Liver (tissue), 9 donors: ENCODE results near the gene RPS27A. TPM values are rescaled to one million over a fixed set of nuclear protein-coding genes. Genes with fewer than 3 reads are reported as not detected.

Experiments
- DNase-seq: peaks from one replicate; pipeline ENCODE4 v3.0.0-alpha.2; 2017; ENCODE audit warnings: low spot score
- H3K27ac ChIP-seq, 2 donors: one replicate each; pipeline ENCODE4 v1.7.0; 2013; ENCODE audit warnings: inconsistent platforms in 2 of 2, low read length in 2 of 2, control low read depth in 1 of 2, low read depth in 1 of 2, mild to moderate bottlenecking in 1 of 2
- H3K27me3 ChIP-seq, 4 donors: one replicate each; pipeline versions ENCODE4 v1.6.1 to v1.7.0; 2013; ENCODE audit warnings: low read length in 3 of 4, inconsistent platforms in 1 of 4, mild to moderate bottlenecking in 1 of 4, moderate library complexity in 1 of 4; ENCODE audit not compliant: control insufficient read depth in 4 of 4, insufficient read depth in 4 of 4
- H3K36me3 ChIP-seq, 4 donors: one replicate each; pipeline versions ENCODE4 v1.6.1 to v1.7.0; 2013; ENCODE audit warnings: low read length in 3 of 4, mild to moderate bottlenecking in 3 of 4, low read depth in 1 of 4, moderate library complexity in 1 of 4; ENCODE audit not compliant: control insufficient read depth in 4 of 4, insufficient read depth in 3 of 4
- H3K4me1 ChIP-seq, 4 donors: one replicate each; pipeline versions ENCODE4 v1.6.1 to v1.7.0; 2013; ENCODE audit warnings: low read length in 3 of 4, mild to moderate bottlenecking in 3 of 4, moderate library complexity in 1 of 4; ENCODE audit not compliant: control insufficient read depth in 4 of 4, insufficient read depth in 4 of 4
- H3K4me3 ChIP-seq, 3 donors: one replicate each; pipeline versions ENCODE4 v1.6.1 to v1.7.0; 2013; ENCODE audit warnings: low read length in 3 of 3, control low read depth in 1 of 3, low read depth in 1 of 3, mild to moderate bottlenecking in 1 of 3
- H3K9ac ChIP-seq, 2 donors: one replicate each; pipeline ENCODE4 v1.7.0; 2013; ENCODE audit warnings: low read length in 2 of 2, mild to moderate bottlenecking in 2 of 2, moderate library complexity in 2 of 2, control low read depth in 1 of 2, low read depth in 1 of 2
- H3K9me3 ChIP-seq, 4 donors: one replicate each; pipeline versions ENCODE4 v1.6.1 to v1.7.0; 2013; ENCODE audit warnings: low read length in 3 of 4; ENCODE audit not compliant: control insufficient read depth in 4 of 4
- FOXA2 ChIP-seq: IDR thresholded peaks from 2 replicates; pipeline ENCODE4 v1.6.1; 2016; ENCODE audit warnings: antibody characterized with exemption
- GABPA ChIP-seq, 2 donors: IDR thresholded peaks in 1 of 2; conservative IDR thresholded peaks in 1 of 2; 2 replicates each; pipeline ENCODE4 v1.6.1; 2016; ENCODE audit warnings: antibody characterized with exemption in 2 of 2, mild to moderate bottlenecking in 1 of 2, moderate library complexity in 1 of 2
- HNF4A ChIP-seq, 2 donors: conservative IDR thresholded peaks; 2 replicates each; pipeline ENCODE4 v1.6.1; 2016; ENCODE audit warnings: antibody characterized with exemption in 2 of 2, mild to moderate bottlenecking in 2 of 2
- HNF4G ChIP-seq: IDR thresholded peaks from 2 replicates; pipeline ENCODE4 v1.6.1; 2016; ENCODE audit warnings: antibody characterized with exemption
- JUND ChIP-seq, 2 donors: IDR thresholded peaks; 2 replicates each; pipeline ENCODE4 v1.6.1; 2016; ENCODE audit warnings: antibody characterized with exemption in 2 of 2
- NR2F2 ChIP-seq: IDR thresholded peaks from 2 replicates; pipeline ENCODE4 v1.6.1; 2016; ENCODE audit warnings: antibody characterized with exemption
- RAD21 ChIP-seq, 2 donors: IDR thresholded peaks; 2 replicates each; pipeline ENCODE4 v1.6.1; 2016; ENCODE audit warnings: antibody characterized with exemption in 2 of 2, mild to moderate bottlenecking in 2 of 2
- RXRA ChIP-seq, 2 donors: IDR thresholded peaks; 2 replicates each; pipeline ENCODE4 v1.6.1; 2017 to 2018; ENCODE audit warnings: antibody characterized with exemption in 2 of 2, mild to moderate bottlenecking in 1 of 2
- SP1 ChIP-seq: IDR thresholded peaks from 2 replicates; pipeline ENCODE4 v1.6.1; 2018; ENCODE audit warnings: antibody characterized with exemption, mild to moderate bottlenecking
- YY1 ChIP-seq: IDR thresholded peaks from 2 replicates; pipeline ENCODE4 v1.6.1; 2016; ENCODE audit warnings: antibody characterized with exemption, mild to moderate bottlenecking
- WGBS: extraction: QIAGEN DNeasy Blood & Tissue Kit; methylation state at CpG from one replicate; pipeline ENCODE4 v1.1.7; 2013; 5-methylcytosine and 5-hydroxymethylcytosine counted together
- polyA plus RNA-seq, 2 donors: library from polyadenylated mRNA; stranded (reverse) in 1 of 2; unstranded in 1 of 2; fragments of 200-250 nt in 1 of 2; fragments of >200 nt in 1 of 2; fragmentation: Nextera tagmentation in 1 of 2; extraction: Ambion mirVana in 1 of 2; gene quantifications; one replicate each; pipeline versions ENCODE4 v1.2.1 to v1.2.3, GENCODE V29; 2013 to 2015
- total RNA-seq, 2 donors: library from RNA; depleted of rRNA; stranded (reverse); fragments of >200 nt; gene quantifications; one replicate each; pipeline ENCODE4 v1.2.3, GENCODE V29; 2014
- TF ChIP-seq, protein P1 (sequence below): IDR thresholded peaks from 2 replicates; pipeline ENCODE4 v1.6.1; 2016; ENCODE audit warnings: antibody characterized with exemption
- TF ChIP-seq, protein P2 (sequence below): IDR thresholded peaks from 2 replicates; pipeline ENCODE4 v1.6.1; 2016; ENCODE audit warnings: antibody characterized with exemption
- TF ChIP-seq, protein P3 (sequence below): IDR thresholded peaks from 2 replicates; pipeline ENCODE4 v1.6.1; 2016; ENCODE audit warnings: antibody characterized with exemption, mild to moderate bottlenecking
- donor health status: healthy.
- donor health status: healthy.
- donor health status: healthy.
- donor health status: healthy.
- donor health status: healthy.

Gene RPS27A
- total and polyA plus RNA-seq, 4 donors, result 225 to 655 (median 490) TPM

DNA sequence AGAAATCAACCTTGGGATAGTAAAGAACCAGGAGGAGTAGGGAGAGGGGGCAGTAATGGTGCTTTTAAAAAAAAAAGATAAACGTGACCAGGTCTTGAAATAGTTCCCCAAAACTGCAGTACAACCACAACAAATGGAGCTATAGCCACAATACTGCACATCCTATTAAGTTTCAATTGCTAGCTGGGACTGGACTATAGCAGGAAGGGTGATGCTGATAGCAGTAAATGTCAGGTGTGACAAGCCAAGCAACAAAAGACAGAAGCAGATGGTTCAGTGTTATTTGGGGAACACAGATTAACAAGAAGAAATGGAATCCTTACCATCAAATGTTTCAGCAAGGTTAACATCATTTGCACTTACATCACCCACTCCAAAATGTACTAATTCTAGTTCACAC is 10.1 kb downstream of the RPS27A start (continued):
- TF ChIP-seq, protein P1, sequence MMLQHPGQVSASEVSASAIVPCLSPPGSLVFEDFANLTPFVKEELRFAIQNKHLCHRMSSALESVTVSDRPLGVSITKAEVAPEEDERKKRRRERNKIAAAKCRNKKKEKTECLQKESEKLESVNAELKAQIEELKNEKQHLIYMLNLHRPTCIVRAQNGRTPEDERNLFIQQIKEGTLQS, result no peak

DNA sequence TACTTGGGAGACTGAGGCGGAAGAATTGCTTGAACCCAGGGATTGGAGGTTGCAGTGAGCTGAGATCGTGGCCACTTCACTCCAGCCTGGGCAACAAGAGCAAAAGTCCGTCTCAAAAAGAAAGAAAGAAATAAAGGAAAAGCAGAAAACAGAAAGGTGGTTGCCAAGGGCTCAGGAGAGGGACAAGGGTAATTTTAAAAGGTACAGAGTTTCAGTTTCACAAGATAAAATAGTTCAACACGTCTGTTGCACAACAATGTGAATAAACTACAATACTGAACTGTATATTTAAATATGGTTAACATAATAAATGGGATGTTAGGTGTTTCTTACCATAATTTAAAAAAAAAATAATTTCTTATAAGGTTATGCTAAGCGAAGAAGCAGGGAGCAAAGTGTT is 12.9 kb downstream of the RPS27A start:
- H3K27ac ChIP-seq, result no peak overlapping the region
- no peak overlapping the region for H3K4me3 ChIP-seq
- WGBS, result 82% methylated on average over 5 of the region's 5 CpGs
- no peak overlapping the region for H3K9ac ChIP-seq
- H3K9me3 ChIP-seq, result no peaks in the 10 kb centered on the region
- DNase-seq, result no peak
- H3K36me3 ChIP-seq, result peaks cover 5 to 56% (median 33%) of the 10 kb centered on the region in 4 donors
- no peaks in the 10 kb centered on the region for H3K4me1 ChIP-seq
- TF ChIP-seq, protein P2, sequence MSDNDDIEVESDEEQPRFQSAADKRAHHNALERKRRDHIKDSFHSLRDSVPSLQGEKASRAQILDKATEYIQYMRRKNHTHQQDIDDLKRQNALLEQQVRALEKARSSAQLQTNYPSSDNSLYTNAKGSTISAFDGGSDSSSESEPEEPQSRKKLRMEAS, result no peak
- TF ChIP-seq FOXA2 (no peak), RXRA (IDR thresholded peaks at IDR 0.05) (no peak), NR2F2 (no peak), GABPA (IDR thresholded peaks at IDR 0.05 in 1 of 2, conservative IDR thresholded peaks at IDR 0.05 in 1 of 2) (no peak), JUND (IDR thresholded peaks at IDR 0.05) (no peak), YY1 (no peak), SP1 (no peak), HNF4A (conservative IDR thresholded peaks at IDR 0.05) (no peak), HNF4G (no peak)
- TF ChIP-seq, protein P3, sequence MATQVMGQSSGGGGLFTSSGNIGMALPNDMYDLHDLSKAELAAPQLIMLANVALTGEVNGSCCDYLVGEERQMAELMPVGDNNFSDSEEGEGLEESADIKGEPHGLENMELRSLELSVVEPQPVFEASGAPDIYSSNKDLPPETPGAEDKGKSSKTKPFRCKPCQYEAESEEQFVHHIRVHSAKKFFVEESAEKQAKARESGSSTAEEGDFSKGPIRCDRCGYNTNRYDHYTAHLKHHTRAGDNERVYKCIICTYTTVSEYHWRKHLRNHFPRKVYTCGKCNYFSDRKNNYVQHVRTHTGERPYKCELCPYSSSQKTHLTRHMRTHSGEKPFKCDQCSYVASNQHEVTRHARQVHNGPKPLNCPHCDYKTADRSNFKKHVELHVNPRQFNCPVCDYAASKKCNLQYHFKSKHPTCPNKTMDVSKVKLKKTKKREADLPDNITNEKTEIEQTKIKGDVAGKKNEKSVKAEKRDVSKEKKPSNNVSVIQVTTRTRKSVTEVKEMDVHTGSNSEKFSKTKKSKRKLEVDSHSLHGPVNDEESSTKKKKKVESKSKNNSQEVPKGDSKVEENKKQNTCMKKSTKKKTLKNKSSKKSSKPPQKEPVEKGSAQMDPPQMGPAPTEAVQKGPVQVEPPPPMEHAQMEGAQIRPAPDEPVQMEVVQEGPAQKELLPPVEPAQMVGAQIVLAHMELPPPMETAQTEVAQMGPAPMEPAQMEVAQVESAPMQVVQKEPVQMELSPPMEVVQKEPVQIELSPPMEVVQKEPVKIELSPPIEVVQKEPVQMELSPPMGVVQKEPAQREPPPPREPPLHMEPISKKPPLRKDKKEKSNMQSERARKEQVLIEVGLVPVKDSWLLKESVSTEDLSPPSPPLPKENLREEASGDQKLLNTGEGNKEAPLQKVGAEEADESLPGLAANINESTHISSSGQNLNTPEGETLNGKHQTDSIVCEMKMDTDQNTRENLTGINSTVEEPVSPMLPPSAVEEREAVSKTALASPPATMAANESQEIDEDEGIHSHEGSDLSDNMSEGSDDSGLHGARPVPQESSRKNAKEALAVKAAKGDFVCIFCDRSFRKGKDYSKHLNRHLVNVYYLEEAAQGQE, result no peak
- no peaks in the 10 kb centered on the region for H3K27me3 ChIP-seq

DNA sequence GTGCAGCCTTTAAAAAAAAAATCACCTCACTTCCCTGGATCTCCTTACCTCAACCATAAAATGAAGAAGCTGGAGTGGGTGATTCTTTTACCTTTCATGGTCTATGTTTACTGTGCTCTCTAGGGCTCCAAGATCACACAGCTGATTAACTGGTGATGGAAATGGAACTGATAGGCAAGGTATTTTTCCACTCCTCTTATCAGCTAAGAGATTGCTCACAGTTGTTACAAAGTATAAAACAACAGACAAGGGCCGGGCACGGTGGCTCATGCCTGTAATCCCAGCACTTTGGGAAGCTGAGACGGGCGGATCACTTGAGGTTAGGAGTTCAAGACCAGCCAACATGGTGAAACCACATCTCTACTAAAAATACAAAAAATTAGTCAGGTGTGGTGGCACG is 14.5 kb downstream of the RPS27A start:
- Histone ChIP-seq H3K36me3 (peaks cover 2 to 56% (median 33%) of the 10 kb centered on the region in 4 donors), H3K27me3 (no peaks in the 10 kb centered on the region), H3K4me1 (peaks cover 0 to 1% (median 0%) of the 10 kb centered on the region in 4 donors), H3K9ac (no peak overlapping the region), H3K4me3 (no peak overlapping the region), H3K27ac (no peak overlapping the region), H3K9me3 (no peaks in the 10 kb centered on the region)
- DNase-seq, result no peak
- TF ChIP-seq HNF4A (conservative IDR thresholded peaks at IDR 0.05), result no peak
- TF ChIP-seq, protein P1, result no peak
- TF ChIP-seq, protein P2, result no peak
- TF ChIP-seq RAD21 (IDR thresholded peaks at IDR 0.05), result no peak
- WGBS, result 93% methylated on average over 5 of the region's 5 CpGs
